Liver (tissue), 3 donors: ENCODE data around the gene VAC14.

Experiments used
- CTCF ChIP-seq: fragments of 150-350 bp; IDR thresholded peaks from 2 replicates; pipeline ENCODE4 v1.5.1; 2017; ENCODE audit warnings: improper control_type of control experiment, low read depth, low read length; ENCODE audit not compliant: missing input control
- FOXA1 ChIP-seq: IDR thresholded peaks from 2 replicates; pipeline ENCODE4 v1.6.1; 2016; ENCODE audit warnings: antibody characterized with exemption
- GABPA ChIP-seq, 2 donors: IDR thresholded peaks in 1 of 2; conservative IDR thresholded peaks in 1 of 2; 2 replicates each; pipeline ENCODE4 v1.6.1; 2016; ENCODE audit warnings: antibody characterized with exemption in 2 of 2, mild to moderate bottlenecking in 1 of 2, moderate library complexity in 1 of 2
- HNF4A ChIP-seq, 2 donors: conservative IDR thresholded peaks; 2 replicates each; pipeline ENCODE4 v1.6.1; 2016; ENCODE audit warnings: antibody characterized with exemption in 2 of 2, mild to moderate bottlenecking in 2 of 2
- MAX ChIP-seq: IDR thresholded peaks from 2 replicates; pipeline ENCODE4 v1.6.1; 2016; ENCODE audit warnings: antibody characterized with exemption
- RAD21 ChIP-seq, 2 donors: IDR thresholded peaks; 2 replicates each; pipeline ENCODE4 v1.6.1; 2016; ENCODE audit warnings: antibody characterized with exemption in 2 of 2, mild to moderate bottlenecking in 2 of 2
- REST ChIP-seq: IDR thresholded peaks from 2 replicates; pipeline ENCODE4 v1.6.1; 2016; ENCODE audit warnings: antibody characterized with exemption, mild to moderate bottlenecking
- SP1 ChIP-seq: IDR thresholded peaks from 2 replicates; pipeline ENCODE4 v1.6.1; 2018; ENCODE audit warnings: antibody characterized with exemption, mild to moderate bottlenecking
- TAF1 ChIP-seq: conservative IDR thresholded peaks from 2 replicates; pipeline ENCODE4 v1.6.1; 2016; ENCODE audit warnings: antibody characterized with exemption, mild to moderate bottlenecking
- YY1 ChIP-seq: IDR thresholded peaks from 2 replicates; pipeline ENCODE4 v1.6.1; 2016; ENCODE audit warnings: antibody characterized with exemption, mild to moderate bottlenecking
- ZBTB33 ChIP-seq: IDR thresholded peaks from 2 replicates; pipeline ENCODE4 v1.6.1; 2016; ENCODE audit warnings: antibody characterized with exemption
- donor health status: healthy.
- donor health status: healthy.

- TF ChIP-seq HNF4A (conservative IDR thresholded peaks at IDR 0.05) = no peak
- no peak for TF ChIP-seq YY1
- TF ChIP-seq RAD21 (IDR thresholded peaks at IDR 0.05) = no peak
- TF ChIP-seq GABPA (IDR thresholded peaks at IDR 0.05 in 1 of 2, conservative IDR thresholded peaks at IDR 0.05 in 1 of 2) = no peak
- no peak for TF ChIP-seq CTCF
- no peak for TF ChIP-seq TAF1
- TF ChIP-seq REST = no peak
- TF ChIP-seq ZBTB33 = no peak
- no peak for TF ChIP-seq FOXA1
- no peak for TF ChIP-seq MAX
- no peak for TF ChIP-seq SP1
These were observed 138.9 kb downstream of the VAC14 start for GRCh38 chr16:70661918-70662641.
